HG02884 (cell line): Measurements from ENCODE around the gene GRIA4.
"Not testable (repeated sequence)": the region's sequence is repeated elsewhere in the genome, so short reads cannot be mapped to it uniquely, and the experiment has no call there.

ENCODE experiments used
- ATAC-seq: cut with Tn5 transposase; IDR thresholded peaks from one replicate; pipeline ENCODE4 v1.9.1; 2021; ENCODE audit warnings: mild to moderate bottlenecking, moderate library complexity; ENCODE audit not compliant: unreplicated experiment

GRIA4 gene

GRCh38 chr11:105856954-105857353, 247.1 kb downstream of the GRIA4 start:
- no peak for ATAC-seq

- ATAC-seq, result no peak
These were observed 247.9 kb downstream of the GRIA4 start for GRCh38 chr11:105857728-105858127.

GRCh38 chr11:105858841-105859240, 249.0 kb downstream of the GRIA4 start:
- ATAC-seq, result no peak

- no peak for ATAC-seq
These were observed 250.2 kb downstream of the GRIA4 start for GRCh38 chr11:105860105-105860504.

- no peak for ATAC-seq
These were observed 251.4 kb downstream of the GRIA4 start for GRCh38 chr11:105861225-105861624.

- peak; percentile 70 for ATAC-seq
These were observed 253.0 kb downstream of the GRIA4 start for GRCh38 chr11:105862736-105863367.

- no peak for ATAC-seq
These were observed 253.7 kb downstream of the GRIA4 start for GRCh38 chr11:105863523-105863922.

GRCh38 chr11:105867742-105868141, 257.9 kb downstream of the GRIA4 start:
- no peak for ATAC-seq

GRCh38 chr11:105868762-105869285, 259.0 kb downstream of the GRIA4 start:
- ATAC-seq, result no peak

GRCh38 chr11:105870516-105871113, 260.7 kb downstream of the GRIA4 start:
- ATAC-seq, result no peak

- ATAC-seq, result no peak
These were observed 268.6 kb downstream of the GRIA4 start for GRCh38 chr11:105878510-105878909.

- ATAC-seq, result not testable (repeated sequence)
These were observed 269.1 kb downstream of the GRIA4 start for GRCh38 chr11:105878927-105879326.

- ATAC-seq, result no peak
These were observed 271.2 kb downstream of the GRIA4 start for GRCh38 chr11:105881027-105881426.

GRCh38 chr11:105884436-105884835, 274.6 kb downstream of the GRIA4 start:
- no peak for ATAC-seq

GRCh38 chr11:105891685-105892084, 281.8 kb downstream of the GRIA4 start:
- no peak for ATAC-seq

GRCh38 chr11:105897161-105897560, 287.3 kb downstream of the GRIA4 start:
- ATAC-seq, result no peak

GRCh38 chr11:105899772-105900171, 289.9 kb downstream of the GRIA4 start:
- ATAC-seq, result no peak

- ATAC-seq, result no peak
These were observed 290.7 kb downstream of the GRIA4 start for GRCh38 chr11:105900515-105901035.

GRCh38 chr11:105903113-105903512, 293.2 kb downstream of the GRIA4 start:
- no peak for ATAC-seq

GRCh38 chr11:105906517-105906916, 296.6 kb downstream of the GRIA4 start:
- ATAC-seq, result no peak

- no peak for ATAC-seq
These were observed 297.4 kb downstream of the GRIA4 start for GRCh38 chr11:105907319-105907718.

GRCh38 chr11:105910095-105910715, 300.3 kb downstream of the GRIA4 start:
- ATAC-seq, result no peak
